Glomerular visceral epithelial cell (primary cell): ENCODE data around the gene ILDR1.
"Not testable (repeated sequence)": the region's sequence is repeated elsewhere in the genome, so short reads cannot be mapped to it uniquely, and the experiment has no call there.

Experiments
- DNase-seq: peaks from one replicate; pipeline ENCODE4 v3.0.0-alpha.2; 2016; ENCODE audit errors: extremely low spot score

The ILDR1 gene

DNA sequence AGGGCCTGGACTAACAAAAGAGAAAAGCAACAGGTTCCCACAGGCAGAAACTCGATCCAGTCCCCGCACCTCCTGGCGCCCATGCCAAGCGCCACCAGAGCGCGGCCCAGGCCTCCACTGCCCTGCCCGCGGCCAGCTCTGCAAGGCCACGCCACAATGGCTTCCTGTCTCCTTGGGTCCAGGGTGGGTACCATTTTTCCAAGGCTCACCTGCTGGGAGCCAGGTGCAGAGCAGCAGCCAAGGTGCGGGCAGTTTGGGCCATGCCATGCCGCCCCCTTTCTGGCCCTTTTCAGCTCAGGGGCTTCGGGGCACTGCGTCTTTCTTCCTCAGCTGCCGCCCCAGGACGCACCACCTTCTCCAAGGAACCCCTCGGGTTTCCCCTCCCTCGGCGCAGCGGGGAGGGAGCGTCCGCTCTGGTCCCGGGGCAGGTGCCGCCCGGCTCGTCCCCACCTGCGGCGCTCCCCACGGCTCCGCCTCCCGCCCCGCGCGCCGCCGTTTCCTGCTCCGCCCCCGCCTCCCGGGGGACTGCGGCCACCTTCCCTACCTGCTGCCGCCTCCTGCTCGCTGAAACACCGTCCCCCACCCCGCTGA, at the start of gene ILDR1:
ILDR1 (minus strand) TSS at position 437 of the 591 bp plus-strand sequence; CDS start at position 267, 170 bp downstream.
- no peak for DNase-seq

GRCh38 chr3:122067588-122068240, 45.7 kb upstream of the ILDR1 start:
- no peak for DNase-seq

GRCh38 chr3:122067214-122067550, 45.1 kb upstream of the ILDR1 start:
- no peak for DNase-seq

DNA sequence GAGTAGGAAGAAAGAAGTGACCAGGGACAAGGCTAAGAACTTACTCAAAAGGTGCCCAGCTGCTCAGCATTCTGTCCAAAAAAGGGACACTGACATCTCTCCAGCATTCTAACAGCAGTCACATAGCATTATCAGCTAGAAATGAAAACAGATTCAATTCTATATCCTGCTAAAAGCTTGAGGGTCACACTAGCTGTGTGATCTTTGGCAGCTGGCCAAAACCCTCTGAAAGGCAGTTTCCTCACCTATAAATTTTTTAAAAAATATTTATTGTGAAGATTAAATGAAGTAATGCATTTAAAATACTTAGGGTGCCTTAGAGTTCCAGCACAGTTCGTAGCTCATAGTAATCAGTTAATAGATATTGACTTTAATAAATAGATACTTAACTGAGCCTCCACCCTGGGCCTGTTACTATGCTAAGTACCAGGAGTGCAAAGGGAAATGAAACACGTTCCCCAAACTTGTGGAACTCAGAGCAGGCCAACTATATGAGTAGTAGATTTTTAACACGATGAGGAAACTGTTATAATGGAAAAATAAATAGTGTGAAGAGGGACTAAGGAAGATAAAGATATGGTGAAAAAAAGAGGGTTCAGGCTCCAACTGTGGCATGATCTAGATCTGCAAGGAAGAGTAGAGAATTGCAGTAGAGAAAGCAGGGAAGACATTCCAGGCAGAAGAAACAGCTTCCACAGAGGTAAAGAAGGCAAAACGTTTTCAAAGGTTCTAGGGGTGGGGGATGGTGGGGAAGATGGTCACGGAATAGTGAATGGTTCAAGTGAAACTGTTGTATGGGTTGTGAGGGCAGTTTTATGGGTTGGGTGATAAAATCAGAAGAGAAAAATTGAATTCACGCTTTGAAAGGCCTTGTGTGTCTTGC, 44.5 kb upstream of the ILDR1 start:
- DNase-seq = no peak

- DNase-seq = no peak
Measured at GRCh38 chr3:122064326-122064725, 42.3 kb upstream of the ILDR1 start.

- DNase-seq = no peak
Measured at GRCh38 chr3:122063908-122064307, 41.9 kb upstream of the ILDR1 start.

DNA sequence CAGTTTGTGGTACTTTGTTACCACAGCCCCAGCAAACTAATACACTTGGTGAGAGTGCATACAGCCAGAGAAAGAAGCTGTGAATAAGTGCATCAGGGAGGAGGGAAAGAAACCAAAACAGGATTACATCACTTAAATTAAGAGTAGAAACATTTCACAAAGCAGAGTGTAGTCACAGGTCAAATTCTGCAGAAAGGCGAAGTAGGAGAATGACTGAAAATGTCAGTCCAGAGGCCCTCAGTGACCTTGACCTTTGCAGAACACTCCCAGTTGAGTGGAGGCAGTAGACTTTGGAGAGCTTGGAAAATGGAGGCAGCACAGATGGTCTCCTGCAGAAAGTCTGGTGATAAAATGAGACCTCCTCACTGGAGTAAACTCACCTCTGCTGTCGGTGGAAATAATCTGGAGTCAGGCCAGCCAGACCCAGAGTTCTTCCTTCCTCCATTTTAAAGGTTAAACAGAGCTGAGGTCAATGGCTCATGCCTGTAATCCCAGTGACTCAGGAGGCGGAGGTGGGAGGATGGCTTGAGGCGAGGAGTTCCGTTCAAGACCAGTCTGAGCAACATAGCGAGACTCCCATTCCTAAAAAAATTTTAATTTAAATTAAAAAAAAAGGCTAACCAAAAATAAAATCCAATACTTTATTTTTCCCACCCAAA, 38.1 kb upstream of the ILDR1 start:
- DNase-seq = no peak

DNA sequence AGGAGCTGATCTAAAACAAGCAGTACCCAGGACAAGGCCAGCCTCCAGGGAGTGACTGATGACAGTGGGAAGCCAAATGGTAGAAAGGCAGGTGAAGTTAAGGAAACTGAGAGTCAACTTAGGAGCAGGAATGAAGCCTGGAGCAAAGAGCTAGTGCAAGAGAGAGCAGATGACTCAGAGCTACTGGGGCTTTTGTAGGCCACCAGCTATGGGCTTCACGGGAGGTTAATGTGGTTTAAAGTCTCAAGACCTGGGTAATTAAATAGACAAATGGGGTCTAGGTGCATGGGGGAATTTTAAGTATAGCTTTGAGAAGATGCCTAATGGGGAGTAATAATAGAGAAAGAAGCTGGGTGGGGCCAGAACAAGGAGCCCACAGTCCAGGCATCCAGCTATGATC, 36.2 kb upstream of the ILDR1 start:
- no peak for DNase-seq

- no peak for DNase-seq
Measured at GRCh38 chr3:122057671-122058070, 35.6 kb upstream of the ILDR1 start.

- DNase-seq = no peak
Measured at GRCh38 chr3:122055215-122055614, 33.2 kb upstream of the ILDR1 start, which contains the start of gene CD86. Gene CD86 (plus strand): TSS chr3:122055362. CDS start chr3:122055490, 128 bp downstream.

DNA sequence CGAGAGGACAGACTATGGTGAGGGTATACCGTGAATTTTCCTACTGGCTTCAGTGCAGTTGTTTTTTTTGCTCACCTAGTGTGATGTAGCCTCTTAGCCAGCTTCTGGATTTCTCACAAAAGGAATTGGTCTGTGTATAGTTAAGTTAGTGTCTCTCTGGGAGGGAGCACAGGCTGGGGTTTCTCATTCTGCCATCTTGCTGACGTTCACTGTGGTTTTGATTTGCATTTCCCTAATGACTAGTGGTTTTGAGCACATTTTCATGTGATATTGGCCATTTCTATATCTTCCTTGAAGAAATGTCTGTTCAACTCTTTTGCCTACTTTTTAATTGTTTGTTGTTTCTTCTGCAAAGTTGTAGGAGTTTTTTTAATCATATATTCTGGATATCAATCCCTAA, 30.9 kb upstream of the ILDR1 start:
- no peak for DNase-seq

DNA sequence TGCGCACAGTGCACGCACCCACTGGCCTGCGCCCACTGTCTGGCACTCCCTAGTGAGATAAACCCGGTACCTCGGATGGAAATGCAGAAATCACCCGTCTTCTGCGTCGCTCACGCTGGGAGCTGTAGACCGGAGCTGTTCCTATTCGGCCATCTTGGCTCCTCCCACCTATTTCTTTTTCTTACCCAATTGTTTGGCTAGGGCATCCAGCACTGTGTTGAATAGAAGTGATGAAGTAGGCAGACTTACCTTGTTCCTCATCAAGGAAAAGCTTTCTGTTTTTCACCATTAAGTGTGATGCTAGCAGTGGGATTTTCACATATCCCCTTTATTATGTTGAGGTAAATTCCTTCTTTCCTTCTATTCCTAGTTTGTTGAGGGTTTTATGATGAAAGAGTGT, 25.7 kb upstream of the ILDR1 start:
- DNase-seq = not testable (repeated sequence)

DNA sequence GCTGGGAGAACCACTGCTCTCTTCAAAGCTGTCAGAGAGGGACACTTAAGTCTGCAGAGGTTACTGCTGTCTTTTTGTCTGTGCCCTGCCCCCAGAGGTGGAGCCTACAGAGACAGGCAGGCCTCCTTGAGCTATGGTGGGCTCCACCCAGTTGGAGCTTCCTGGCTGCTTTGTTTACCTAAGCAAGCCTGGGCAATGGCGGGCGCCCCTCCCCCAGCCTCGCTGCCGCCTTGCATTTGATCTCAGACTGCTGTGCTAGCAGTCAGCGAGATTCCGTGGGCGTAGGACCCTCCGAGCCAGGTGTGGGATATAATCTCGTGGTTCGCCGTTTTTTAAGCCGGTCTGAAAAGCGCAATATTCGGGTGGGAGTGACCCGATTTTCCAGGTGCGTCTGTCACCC, 25.2 kb upstream of the ILDR1 start:
- DNase-seq = not testable (repeated sequence)

DNA sequence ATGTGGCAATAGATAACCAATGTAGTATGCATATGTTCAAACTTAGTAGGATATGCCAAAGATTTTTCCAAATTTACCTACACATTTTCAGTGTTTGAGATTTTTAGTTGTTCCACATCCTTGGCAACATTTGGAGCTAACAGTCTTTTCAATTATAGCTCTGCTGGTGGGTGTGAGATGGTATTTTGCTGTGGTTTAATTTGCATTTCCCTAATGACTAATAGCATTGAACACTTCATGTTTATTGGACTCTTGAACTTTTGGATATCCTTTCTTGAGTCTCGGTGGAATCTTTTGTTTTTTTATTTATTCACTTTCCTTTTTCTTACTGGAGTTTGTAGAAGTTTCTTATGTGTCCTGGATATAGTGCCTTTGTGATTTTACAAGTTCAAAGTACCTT, 11.0 kb upstream of the ILDR1 start:
- DNase-seq = no peak

GRCh38 chr3:122032531-122032930, 10.5 kb upstream of the ILDR1 start:
- DNase-seq = no peak

GRCh38 chr3:122031123-122031468, 9.0 kb upstream of the ILDR1 start:
- no peak for DNase-seq

DNA sequence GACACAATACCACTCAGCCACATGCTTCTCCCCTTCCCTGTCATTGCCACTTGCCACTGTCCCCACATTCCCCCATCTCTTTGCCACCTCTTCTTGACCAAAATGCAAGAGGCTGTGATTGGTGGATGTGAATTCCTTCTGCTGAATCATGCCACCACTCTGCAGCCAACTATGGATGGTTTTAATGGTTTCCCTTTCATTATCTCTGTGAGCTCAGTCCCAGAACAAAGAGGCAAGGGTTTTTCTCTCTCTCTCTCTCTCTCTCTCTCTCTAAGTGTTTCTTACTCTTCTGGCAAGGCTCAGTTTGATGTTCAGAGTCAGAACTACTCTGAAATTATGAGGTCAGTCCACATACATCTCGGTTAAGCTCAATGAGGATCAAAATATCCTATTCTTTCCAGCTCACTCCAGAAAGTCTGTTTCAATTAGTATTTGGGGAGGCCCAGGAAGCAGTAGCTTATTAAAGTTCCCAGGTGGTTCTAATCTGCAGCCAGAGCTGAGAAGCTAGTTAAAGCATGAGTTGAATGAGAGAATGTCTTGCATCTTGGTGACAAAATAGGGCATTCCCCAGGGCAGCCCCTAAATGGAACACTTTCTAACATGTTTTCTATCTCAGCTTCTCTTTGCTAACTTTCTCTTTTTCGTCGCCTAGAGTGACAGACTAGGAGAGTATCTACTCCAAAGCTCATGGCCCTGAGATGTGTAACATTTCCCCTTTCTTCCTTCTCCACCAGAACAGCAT, 8.5 kb upstream of the ILDR1 start:
- DNase-seq = no peak

DNA sequence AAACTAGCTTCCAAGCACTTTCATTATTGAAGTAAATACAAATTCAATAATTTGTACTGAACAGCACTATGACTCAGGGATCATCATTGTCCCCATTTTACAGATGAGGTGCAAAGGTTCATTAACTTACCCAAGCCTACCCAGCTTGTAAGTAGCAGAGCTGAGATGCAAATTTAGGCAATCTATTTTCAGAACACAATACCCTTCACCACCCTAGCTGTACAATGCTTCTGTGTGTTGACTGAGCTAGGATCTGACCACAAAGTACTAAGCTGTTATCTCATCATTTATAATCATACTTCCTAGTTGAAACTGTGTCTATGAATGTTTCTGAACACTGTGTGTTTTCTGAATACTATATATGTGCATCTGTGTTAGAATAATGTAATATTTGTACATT, 3.2 kb upstream of the ILDR1 start:
- no peak for DNase-seq

DNA sequence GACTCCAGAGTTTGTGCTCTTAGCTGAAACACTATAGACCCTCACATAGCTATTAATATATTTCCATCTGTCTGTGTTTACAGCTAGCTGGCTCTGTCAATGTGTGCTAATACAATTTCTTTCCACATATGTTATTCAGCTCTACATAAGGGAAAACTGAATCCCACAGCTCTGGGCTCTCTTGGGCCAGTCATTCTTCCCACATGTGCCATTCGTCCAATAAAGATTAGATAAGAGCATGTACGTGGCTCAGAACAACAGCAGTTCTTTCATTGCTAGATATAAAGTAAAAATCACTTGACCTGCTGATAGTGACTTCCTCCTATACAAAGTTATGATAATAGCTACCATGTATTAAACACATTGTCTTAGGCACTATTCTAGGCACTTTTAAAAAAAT, 2.8 kb upstream of the ILDR1 start:
- DNase-seq = no peak

DNA sequence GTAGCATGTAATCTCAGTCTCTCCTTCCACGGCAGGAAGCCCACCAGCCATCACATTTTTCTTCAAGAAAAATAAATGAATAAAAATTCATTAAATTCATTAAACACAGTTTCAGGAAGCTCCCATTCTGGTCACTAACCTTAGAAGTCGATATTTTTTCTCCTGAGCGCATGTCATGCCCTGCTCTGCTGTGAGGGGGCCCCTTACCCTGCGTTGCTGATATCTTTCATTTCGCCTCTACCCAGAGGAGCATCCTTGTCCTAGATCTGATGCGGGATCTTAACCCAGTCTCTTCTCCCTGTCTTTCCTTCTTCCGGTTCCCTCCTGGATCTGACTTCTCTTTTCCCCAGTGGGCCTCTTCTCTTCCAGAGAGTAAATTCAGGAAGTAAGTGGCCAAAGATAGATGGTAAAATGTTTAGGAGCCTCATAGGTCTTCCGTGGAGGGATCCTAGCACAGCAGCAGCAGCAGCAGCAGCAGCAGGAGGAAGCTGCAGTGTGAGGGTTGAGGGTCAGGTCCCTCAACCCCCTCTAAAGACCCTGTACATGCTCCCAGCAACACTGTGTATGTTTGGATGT, 1.4 kb upstream of the ILDR1 start:
- no peak for DNase-seq

GRCh38 chr3:122021037-122021436, 1.0 kb downstream of the ILDR1 start:
- no peak for DNase-seq
